Activated CD4-positive, alpha-beta T cell treated with anti-CD3 and anti-CD28 coated beads, Interleukin-10, Interleukin-2, amounts not matched to agents 100 ng/mL and 50 ng/mL, durations not matched to agents 16 hours and 8 hours (primary cell): Measurements from ENCODE around the gene TMEM131.
"Not testable (repeated sequence)": the region's sequence is repeated elsewhere in the genome, so short reads cannot be mapped to it uniquely, and the experiment has no call there.

Experiments used
- DNase-seq: peaks from one replicate; pipeline ENCODE4 v3.0.0-alpha.2; 2020

Gene TMEM131

DNA sequence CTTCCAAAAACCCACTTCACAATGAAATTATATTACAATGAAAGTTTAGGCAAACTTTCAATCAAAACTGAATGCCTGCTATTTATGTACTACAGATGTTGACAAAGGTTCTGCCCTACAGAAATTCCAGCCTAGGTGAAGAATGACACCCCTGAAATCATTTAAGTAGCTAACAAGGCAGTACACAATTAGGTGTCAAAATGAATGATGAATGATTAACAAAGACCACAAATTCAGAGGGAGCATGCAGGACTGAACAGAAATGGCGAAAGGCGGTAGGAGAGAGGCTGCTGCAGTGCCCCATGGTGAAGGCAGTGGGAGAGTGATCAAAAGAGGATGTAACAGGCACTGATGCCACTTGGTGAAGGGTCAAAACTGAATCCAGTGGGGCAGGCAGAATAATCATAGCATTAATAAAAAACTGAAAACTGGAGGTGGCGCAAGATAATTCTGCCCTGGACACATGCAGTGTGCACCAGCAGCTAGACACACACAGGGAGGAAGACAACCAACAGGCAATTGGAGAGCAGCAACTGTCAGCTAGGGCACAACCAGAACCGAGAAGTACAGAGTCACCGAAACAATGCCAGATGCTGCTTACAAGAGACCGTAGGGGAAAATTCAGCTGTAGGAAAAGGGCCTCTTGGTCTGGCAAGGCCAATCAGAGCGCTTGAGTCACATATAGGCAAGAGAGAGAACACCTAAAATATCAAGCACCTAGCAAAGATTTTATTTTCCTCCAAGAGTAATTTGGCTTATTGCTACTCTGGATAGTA lies 4.5 kb downstream of the TMEM131 start:
- no peak for DNase-seq

DNA sequence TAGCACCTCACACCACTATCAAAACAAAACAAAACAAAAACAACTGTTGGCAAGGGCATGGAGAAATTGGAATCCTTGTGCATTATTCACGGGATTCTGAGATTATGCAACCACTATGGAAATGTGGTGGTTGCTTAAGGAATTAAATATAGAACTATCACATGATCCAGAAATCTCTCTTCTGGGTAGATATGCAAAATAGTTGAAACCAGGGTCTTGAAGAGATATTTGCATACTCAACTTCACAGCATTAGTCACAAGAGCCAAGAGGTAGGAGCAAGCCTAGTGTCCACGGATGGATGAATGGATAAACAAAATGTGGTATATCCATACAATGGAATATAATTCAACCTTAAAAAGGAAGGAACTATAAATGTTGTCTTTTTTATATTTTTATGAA lies 7.0 kb downstream of the TMEM131 start:
- DNase-seq = no peak

DNA sequence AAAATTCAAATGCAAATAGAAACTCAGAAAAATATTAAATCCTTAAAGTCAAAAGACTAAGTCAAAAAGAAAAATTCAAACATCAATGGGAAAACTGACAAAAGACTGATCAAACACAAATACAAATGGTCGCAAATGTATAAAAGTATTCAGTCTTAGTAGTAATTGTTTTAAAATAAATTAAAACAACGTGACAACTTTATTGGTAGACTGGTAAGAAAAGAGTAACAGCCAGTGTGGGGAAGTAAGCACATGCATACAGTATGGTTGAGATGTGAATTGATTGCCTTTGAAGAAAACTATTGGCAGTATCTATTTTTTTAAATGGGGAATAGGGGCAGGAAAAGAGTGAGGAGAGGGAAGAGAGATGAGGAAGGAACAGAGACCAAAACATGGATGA lies 9.8 kb downstream of the TMEM131 start:
- DNase-seq = no peak

DNA sequence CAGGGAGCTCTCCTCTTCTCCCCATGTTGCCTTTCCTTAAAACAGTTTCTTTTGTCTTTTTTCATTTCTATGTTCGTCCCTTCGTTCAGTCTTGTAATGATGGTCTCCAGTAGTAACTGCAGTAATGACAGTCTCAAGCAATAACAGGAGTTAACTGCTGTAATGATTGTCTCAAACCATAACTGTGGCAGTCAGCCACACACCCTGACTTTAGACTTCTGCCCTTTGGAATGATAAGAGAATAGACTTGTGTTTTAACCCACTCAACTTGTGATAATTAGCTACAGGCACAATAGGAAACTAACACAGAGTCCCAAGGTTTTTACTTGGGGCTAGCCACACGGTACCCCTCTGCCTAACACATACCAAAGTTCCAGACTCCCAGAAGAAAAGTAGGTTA lies 12.1 kb downstream of the TMEM131 start:
- DNase-seq = no peak

DNA sequence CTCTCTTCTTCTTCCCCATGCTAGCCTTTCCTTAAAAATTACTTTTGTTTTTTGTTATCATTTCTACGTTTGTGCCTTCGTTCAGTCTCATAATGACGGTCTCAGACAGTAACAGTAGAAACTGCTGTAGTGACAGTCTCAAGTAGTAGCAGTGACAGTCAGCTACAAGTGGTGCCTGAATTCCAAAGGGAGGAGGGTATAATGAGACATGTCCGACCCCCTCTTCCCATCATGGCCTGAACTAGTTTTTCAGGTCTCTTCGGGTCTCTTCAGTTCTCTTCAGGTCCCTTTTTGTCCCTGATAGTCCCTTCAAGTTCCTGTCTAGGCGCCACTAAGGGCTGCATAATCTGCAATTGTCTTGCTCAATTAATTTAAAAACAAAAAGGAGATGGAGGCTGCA lies 12.6 kb downstream of the TMEM131 start:
- DNase-seq = no peak

DNA sequence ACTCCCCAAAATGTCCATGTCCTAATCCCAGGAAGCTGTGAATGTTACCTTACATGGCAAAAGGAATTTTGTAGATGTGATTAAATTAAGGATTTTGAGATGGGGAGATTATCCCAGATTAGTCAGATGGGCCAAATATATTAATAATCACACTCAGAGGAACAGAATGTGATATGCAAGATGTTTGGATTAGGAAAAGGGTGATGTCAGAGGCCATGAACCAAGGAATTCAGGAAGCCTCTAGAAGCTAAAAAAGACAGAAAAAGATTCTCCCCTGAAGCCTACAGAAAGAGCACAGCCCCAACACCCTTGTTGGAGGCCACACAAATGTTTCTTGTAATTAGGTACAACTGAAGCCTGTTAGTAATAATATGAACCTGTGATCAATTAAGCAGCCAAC lies 13.1 kb downstream of the TMEM131 start:
- no peak for DNase-seq

DNA sequence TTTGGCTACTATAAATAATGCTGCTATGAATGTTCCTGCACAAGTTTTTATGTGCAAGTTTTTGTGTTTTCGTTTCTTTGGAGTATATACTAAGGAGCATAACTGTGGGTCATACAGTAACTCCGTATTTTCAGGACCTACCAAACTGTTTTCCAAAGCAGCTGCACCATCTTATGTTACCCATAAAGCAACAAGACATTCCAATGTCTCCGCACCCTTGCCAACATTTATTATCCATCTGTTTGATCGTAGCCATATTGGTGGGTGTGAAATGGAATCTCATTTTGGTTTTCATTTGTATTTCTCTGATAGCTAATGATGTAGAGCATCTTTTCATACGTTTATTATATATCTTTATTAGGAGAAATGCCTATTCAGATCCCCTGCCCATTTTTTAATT lies 13.8 kb downstream of the TMEM131 start:
- no peak for DNase-seq

DNA sequence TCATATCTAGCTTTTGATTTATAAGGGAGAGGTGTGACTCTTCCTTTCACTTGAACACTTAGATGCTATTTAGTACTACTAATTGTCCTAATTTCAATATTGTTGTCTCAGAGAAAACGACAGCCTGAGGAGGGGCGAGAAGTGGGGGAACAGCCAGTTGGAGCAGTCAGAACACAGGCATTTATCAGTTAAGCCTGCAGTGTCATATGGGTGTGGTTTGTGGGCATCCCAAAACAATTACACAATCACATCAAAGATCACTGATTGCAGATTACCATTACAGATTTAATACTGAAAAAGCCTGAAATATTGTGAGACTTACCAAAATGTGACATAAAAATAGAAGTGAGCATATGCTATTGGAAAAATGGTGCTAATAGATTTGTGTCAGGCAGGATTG lies 15.8 kb downstream of the TMEM131 start:
- peak; percentile 14 for DNase-seq

DNA sequence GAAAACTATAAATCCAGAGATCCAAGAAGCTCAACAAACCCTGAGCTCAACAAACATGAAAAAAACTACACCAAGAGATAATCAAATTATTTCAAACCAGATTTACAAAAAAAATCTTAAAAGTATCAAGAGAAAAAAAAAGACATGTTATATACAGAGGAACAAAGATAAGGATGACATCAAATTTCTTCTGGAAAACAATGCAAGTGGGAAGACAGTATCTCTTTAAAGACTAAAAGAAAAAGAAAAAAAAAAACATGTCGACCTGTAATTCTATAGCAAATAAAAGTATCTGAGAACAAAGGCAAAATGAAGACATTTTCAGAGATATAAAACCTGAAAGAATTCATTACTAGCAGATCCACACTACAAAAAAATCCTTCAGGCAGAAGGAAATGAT lies 21.3 kb downstream of the TMEM131 start:
- no peak for DNase-seq

DNA sequence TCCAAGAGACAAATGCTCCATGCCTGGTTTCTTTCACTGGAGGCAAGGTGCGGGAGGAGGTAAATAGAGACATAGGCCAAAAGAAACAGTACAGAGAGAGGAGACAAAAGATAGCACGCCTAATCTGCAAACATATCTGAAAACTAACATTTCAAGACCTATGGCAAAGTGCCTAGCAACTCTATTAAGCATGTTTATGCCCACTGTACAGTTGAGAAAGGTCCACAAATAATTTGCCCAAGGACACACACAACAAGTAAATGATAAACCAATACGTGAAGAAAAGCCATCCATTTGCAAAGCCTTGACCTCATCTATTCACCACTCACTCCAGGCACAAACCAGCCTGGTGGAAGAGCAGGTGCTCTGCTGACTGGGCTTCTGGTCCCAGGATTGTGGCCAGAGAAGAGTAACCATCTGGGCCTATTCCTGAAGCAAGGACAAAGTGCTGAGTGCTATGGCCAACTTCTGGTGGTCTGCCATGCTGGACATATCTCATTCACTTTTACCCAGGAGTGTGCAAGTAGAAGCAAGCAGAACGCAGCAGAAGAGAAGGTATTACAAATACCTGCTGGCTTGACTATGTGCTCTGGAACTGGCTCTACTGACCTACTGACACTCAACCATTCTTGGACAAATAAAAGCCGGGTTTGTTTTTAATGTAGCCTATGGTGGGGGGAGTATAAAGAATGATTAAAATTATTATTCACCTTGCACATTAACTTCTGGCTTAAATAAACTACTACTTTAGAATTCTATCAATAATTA lies 25.3 kb downstream of the TMEM131 start:
- DNase-seq = no peak

DNA sequence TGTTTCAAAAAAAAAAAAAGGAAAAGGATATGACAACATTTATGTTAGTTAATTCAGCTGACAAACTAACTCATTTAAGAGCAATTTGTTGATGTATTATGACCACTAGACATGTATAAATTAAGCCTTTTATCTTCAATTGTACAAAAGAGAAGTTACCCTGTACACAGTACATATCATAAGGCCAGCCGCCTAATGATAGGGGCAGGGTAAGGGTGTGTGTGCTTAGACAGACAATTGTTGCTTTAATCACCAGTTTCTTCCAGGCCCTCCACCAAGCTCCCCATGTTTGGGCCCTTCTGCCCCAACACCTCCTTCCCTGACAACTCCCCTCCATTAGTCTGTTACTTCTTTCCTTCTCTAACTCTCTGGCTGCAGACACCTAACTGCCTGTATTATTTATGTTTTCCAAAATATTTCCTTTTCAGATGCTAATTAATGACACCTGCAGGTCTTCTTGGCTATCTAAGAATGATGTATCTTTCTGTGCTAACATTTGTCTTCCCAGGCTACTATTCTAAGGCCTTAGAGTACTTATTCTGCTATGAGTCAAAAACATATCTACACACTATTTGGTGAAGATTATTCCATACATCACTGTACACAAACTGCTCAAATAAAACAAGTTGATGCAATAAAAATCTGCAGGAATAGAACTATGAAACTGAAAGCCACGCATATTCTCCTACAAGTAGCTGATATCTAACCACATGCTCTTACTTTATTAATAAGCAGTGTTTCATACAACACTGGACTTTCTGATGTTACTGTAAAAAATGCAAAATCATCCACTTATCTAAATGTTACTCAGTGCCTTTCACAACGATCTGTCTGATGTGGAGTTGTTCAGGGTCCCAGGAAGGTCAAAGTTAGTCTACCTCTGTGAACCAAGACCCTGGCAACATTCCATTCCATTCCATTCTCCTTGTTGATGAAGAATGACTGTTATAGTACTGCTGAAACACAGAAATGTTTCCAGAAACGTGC lies 26.4 kb downstream of the TMEM131 start:
- peak; percentile 48 for DNase-seq

DNA sequence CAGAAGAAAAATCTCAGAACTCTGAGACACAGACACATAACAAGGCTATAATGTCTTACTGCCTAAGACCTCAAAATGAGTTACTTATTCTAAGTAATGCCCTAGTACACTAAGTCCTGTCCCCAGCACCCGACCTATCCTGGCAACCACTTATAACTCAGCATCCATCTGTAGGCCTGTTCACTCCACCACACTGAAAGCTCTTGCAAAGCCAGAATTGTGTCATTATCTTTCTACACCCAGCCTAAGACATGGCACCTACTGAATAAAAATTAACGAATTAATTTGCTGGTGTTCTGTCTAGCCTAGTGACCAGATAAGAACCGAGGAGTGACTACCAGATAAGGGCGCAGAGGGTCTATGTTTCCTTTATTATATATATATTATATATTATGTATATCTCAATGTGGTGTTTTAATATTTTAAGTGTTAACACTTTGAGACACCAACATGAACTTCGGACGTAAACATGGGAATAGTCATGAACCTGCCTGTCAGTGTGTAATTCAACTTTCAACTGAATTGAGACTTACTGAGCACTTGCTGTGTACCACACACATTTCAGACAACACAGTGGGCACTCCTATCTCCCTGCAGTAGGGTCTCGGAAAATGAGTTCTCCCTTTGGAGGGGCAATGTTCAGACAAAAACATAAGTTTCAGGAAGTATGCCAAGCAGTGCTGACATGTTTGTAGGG lies 27.7 kb downstream of the TMEM131 start:
- no peak for DNase-seq

DNA sequence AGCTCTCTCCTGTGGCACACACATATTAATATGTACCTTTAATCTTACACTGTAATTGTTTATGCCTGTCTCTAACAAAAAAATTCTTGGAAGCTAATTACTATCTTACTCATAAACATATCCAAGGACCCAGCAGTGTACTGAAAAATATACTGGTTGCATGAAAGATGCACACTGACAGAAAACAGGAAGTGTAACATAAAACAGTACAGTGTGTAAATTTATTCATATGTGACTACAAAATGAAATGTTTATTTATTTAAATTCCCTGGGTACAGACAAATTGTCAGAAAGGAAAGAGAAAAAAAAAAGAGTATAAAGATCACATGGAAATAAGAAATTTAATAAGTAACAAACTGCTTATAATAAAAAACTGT lies 28.5 kb downstream of the TMEM131 start:
- no peak for DNase-seq

DNA sequence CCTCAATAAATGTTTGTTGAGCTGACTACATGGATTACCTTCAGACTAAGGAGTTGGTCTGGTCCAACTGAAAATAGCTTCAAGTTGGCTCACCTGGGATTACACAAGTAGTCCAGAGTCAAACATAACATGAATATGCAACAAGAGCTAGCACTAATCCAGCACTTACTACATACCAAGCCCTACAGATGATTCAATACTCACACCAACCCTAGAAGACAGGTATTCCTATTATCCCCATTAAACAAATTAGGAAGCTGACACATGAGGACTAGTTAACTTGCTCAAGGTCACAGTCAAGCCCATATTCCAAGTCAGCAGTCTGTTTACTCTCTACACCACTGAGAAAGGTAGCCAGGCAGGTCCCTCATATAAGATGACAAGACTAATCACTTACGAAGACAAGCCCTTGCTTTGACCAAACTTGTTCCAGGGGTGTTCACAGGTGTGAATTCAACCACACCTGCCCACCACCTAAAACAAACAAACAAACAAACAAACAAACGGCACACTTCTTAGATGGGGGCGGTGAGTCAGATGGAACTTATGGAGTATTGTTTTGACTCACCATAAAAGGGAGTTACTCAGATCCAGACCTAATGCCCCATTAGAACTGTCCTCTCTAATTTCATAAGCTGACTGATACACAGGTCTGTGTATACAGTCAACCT lies 29.1 kb downstream of the TMEM131 start:
- peak; percentile 68 for DNase-seq

DNA sequence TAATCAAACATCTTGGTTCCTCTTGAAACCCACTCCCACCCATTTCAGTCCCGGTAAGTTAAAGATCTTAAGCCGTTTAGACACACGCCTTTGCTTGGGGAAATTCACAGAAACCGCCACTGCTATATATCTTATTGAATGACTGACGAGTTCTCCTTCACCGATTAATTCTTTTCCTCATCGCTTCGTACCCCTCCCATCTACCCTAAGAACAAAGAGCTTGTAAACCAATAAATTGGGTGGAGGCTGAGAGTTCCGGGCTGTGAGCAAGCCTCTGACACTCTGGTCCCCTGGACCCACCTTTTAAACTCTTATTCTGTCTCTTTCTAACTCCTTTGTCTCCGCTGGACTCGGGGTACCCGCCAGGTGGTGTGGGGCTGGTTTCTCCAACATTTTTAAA lies 30.6 kb downstream of the TMEM131 start:
- DNase-seq = no peak

DNA sequence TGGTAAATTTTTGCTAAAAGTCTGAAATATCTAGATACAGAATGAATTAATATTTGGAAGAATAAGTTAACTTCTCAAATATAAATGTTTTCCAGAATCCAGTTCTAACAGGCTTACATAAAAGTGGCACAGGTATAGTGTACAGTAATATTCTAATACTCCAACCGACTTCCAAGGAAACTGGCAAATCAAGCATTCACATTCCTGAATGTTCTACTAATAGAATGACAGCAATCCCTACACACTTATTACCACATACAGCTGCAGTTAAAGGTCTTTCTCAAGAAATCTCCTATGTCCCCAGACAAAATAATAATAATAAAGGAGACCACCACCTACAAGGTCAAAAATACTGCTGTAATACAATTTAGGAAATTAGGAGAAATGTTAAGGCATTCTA lies 31.9 kb downstream of the TMEM131 start:
- no peak for DNase-seq

DNA sequence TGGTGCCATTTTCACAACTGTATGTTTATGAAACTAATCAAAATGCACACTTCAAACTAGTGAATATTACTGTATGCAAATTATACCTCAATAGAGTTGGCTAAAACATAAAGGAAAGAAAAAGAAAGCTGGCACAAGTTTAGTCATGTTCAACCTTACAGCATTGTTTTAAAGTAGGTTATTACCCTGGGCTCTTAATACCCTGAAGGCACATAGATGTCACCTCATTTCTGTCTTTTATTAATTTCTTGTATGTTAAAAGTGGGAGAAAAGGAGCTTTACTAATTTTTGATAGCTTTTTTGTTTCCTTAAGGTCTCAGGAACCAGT lies 32.7 kb downstream of the TMEM131 start:
- DNase-seq = no peak

DNA sequence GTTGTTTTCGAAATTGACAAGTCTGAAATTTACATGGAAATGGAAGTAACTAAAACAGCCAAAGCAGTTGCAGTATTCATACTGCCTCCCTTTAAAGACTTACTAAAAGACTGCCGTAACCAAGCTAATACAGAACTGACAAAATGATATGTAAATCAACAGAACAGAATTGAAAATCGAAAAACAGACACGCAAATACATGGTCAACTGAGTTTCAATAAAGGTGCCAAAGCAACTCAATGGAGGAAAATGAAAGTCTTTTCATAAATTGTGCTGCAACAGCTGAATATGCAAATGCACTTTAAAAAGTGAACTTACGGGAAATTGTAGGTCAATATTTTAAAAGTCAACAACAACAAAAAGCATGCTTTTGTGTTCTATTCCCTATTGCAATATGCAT lies 34.2 kb downstream of the TMEM131 start:
- no peak for DNase-seq

DNA sequence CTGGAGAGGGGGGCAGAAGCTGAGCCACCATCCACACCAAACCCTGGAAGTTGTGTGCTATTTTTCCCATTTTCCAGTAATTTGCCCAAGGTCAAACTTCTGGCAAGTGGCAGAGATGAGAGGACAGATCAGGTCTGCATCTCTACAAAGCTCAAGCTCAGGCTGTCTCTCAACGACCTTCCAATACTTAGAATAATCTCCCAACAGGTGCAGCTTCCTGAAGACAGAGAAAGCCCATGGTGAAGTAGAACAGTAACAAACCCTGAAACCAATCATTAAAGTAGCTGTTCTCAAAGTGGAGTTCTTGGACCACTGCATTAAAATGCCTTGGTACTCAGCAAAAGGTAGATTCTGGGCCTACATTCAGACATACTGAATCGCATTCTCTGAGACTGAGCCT lies 37.6 kb downstream of the TMEM131 start:
- DNase-seq = no peak

DNA sequence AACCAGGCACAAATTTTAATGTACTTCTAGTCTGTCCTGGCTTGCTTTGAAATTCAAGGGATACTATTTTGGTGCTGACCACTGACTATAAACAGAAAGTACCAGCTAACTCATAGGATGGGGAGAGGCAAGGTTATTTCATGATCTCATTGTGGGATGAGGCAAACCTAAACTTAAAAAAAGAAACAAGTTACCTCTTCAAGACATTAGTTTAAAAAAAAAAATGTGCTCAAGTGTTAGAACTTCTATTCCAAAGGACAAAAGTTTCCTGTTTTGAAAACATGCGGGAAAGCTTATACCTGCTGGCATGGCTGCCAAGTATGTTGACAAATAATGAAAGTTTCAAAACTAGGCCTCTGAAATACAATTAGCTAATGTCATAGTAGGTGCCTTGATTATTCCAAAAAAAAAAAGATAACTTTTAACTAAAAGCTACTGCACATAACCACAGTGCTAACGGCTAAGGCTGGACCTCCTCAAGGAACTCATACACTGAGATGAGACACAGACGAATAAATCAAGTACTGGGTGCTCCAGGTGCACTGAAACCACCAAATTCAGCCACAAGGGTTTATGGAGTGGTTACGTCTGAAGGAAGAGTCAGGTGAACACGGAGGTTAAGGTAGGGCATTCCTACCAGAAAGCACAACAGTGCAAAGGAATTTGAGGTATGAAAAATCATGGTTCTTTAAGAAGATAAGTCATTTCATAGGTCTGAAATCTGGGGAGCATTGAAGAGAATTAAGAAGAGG lies 38.1 kb downstream of the TMEM131 start:
- no peak for DNase-seq

DNA sequence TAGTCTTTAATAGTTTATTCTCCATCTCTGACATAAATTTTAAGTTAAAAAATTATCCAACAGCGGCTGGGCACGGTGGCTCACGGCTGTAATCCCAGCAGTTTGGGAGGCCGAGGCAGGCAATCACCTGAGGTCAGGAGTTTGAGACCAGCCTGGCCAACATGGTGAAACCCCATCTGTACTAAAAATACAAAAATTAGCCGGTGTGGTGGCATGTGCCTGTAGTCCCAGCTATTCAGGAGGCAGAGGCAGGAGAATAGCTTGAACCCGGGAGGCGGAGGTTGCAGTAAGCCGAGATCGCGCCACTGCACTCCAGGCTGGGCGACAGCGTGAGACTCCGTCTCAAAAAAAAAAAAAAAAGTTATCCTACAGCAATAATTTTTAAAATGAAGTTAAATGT lies 39.0 kb downstream of the TMEM131 start:
- not testable (repeated sequence) for DNase-seq

DNA sequence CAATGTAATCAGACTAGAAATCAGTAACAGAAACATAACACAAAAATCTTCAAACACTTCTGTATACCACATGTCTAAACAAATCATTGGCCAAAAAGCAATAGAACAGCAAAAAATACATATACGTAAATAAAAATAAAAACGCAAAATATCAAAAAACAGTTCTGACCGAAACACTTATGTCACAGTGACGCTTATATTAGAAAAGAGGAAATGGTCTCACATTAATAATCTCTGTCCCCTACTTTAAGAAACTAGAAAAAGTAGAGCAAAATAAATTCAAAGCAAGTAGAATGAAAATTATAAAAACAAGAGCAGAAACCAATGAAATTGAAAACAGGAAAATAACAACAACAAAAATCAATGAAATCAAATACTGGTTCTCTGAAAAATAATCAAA lies 41.9 kb downstream of the TMEM131 start:
- no peak for DNase-seq
